GM19467 (cell line): Measurements from ENCODE around the gene GLRX3.

ENCODE experiments used
- ATAC-seq: cut with Tn5 transposase; IDR thresholded peaks from one replicate; pipeline ENCODE4 v1.9.1; 2021; ENCODE audit warnings: mild to moderate bottlenecking, moderate library complexity; ENCODE audit not compliant: unreplicated experiment

GLRX3 gene

GRCh38 chr10:130137659-130138478 is 1.7 kb downstream of the GLRX3 start:
- ATAC-seq: no peak

- ATAC-seq: no peak
These were observed 2.3 kb downstream of the GLRX3 start for GRCh38 chr10:130138479-130138866.

- no peak for ATAC-seq
These were observed 4.2 kb downstream of the GLRX3 start for GRCh38 chr10:130140425-130140824.

- no peak for ATAC-seq
These were observed 4.8 kb downstream of the GLRX3 start for GRCh38 chr10:130141038-130141437.

GRCh38 chr10:130141460-130141859 is 5.3 kb downstream of the GLRX3 start:
- peak; percentile 30 for ATAC-seq

- ATAC-seq: peak; percentile 75
These were observed 5.7 kb downstream of the GLRX3 start for GRCh38 chr10:130141878-130142277.

GRCh38 chr10:130146042-130146441 is 9.9 kb downstream of the GLRX3 start:
- no peak for ATAC-seq

GRCh38 chr10:130159192-130159794 is 23.1 kb downstream of the GLRX3 start:
- ATAC-seq: no peak

- ATAC-seq: no peak
These were observed 24.6 kb downstream of the GLRX3 start for GRCh38 chr10:130160775-130161174.

- ATAC-seq: no peak
These were observed 25.1 kb downstream of the GLRX3 start for GRCh38 chr10:130161331-130161730.

- no peak for ATAC-seq
These were observed 31.0 kb downstream of the GLRX3 start for GRCh38 chr10:130167193-130167592.

- ATAC-seq: no peak
These were observed 31.5 kb downstream of the GLRX3 start for GRCh38 chr10:130167707-130168106.

- no peak for ATAC-seq
These were observed 33.1 kb downstream of the GLRX3 start for GRCh38 chr10:130169136-130169859.

- no peak for ATAC-seq
These were observed 35.0 kb downstream of the GLRX3 start for GRCh38 chr10:130171196-130171595.

GRCh38 chr10:130174328-130174727 is 38.1 kb downstream of the GLRX3 start:
- ATAC-seq: no peak

- ATAC-seq: no peak
These were observed 38.9 kb downstream of the GLRX3 start for GRCh38 chr10:130175074-130175473.

- ATAC-seq: no peak
These were observed 41.1 kb downstream of the GLRX3 start for GRCh38 chr10:130177250-130177649.

- no peak for ATAC-seq
These were observed 43.4 kb downstream of the GLRX3 start for GRCh38 chr10:130179640-130180039.

- no peak for ATAC-seq
These were observed 44.2 kb downstream of the GLRX3 start for GRCh38 chr10:130180416-130180815.

GRCh38 chr10:130181858-130182257 is 45.7 kb downstream of the GLRX3 start:
- ATAC-seq: no peak

- ATAC-seq: no peak
These were observed 49.4 kb downstream of the GLRX3 start for GRCh38 chr10:130185591-130185990.
